Osteoblast (primary cell): ENCODE measurements around the gene TRMT2A. TPM values are rescaled to one million over a fixed set of nuclear protein-coding genes. Genes with fewer than 3 reads are reported as not detected.
"Not testable (repeated sequence)": the region's sequence is repeated elsewhere in the genome, so short reads cannot be mapped to it uniquely, and the experiment has no call there.

Source experiments
- DNase-seq: peaks from one replicate; pipeline ENCODE4 v3.0.0; 2011; ENCODE audit warnings: low spot score, mixed read lengths; ENCODE audit not compliant: insufficient read length; ENCODE audit errors: missing footprints
- H2AFZ ChIP-seq: 2 replicates; pipeline ENCODE4 v1.6.0; 2011; ENCODE audit warnings: mild to moderate bottlenecking, low read length
- H3K27ac ChIP-seq: 2 replicates; pipeline ENCODE4 v1.5.1; 2011; ENCODE audit warnings: mild to moderate bottlenecking, low read depth, low read length, moderate library complexity
- H3K27me3 ChIP-seq: 2 replicates; pipeline ENCODE4 v1.6.0; 2012; ENCODE audit warnings: mild to moderate bottlenecking, control low read depth, inconsistent platforms, low read length, moderate library complexity; ENCODE audit not compliant: insufficient read depth
- H3K36me3 ChIP-seq: 2 replicates; pipeline ENCODE4 v1.5.1; 2011; ENCODE audit warnings: mild to moderate bottlenecking, low read length, control low read depth, moderate library complexity; ENCODE audit not compliant: insufficient read depth
- H3K4me1 ChIP-seq: 2 replicates; pipeline ENCODE4 v1.5.1; 2011; ENCODE audit warnings: mild to moderate bottlenecking, low read length, control low read depth, moderate library complexity; ENCODE audit not compliant: insufficient read depth
- H3K4me2 ChIP-seq: 2 replicates; pipeline ENCODE4 v1.6.0; 2011; ENCODE audit warnings: mild to moderate bottlenecking, low read length; ENCODE audit not compliant: insufficient read depth
- H3K4me3 ChIP-seq: fragments of 200-600 bp; sonication (generic); 3 replicates; pipeline ENCODE4 v1.5.1; 2012; ENCODE audit warnings: mild to moderate bottlenecking, low read length, inconsistent platforms; ENCODE audit not compliant: insufficient read depth
- H3K79me2 ChIP-seq: 2 replicates; pipeline ENCODE4 v1.6.0; 2012; ENCODE audit warnings: mild to moderate bottlenecking, low read length, control low read depth, inconsistent platforms; ENCODE audit not compliant: insufficient read depth
- H3K9me3 ChIP-seq: 2 replicates; pipeline ENCODE4 v1.5.1; 2011; ENCODE audit warnings: low read depth, low read length, control low read depth
- H4K20me1 ChIP-seq: 2 replicates; pipeline ENCODE4 v1.6.0; 2012; ENCODE audit warnings: mild to moderate bottlenecking, low read length, control low read depth; ENCODE audit not compliant: insufficient read depth
- total RNA-seq: library from RNA; depleted of rRNA; stranded (reverse); fragments of >200 nt; gene quantifications from 2 replicates; pipeline ENCODE4 v1.2.3, GENCODE V29; 2012
- TF ChIP-seq, protein P1 (sequence below): IDR thresholded peaks from 2 replicates; pipeline ENCODE4 v1.5.1; 2011; ENCODE audit warnings: mild to moderate bottlenecking, low read depth, low read length, moderate library complexity; ENCODE audit errors: extremely low read depth

The TRMT2A gene
- total RNA-seq, 1 donor = 43.8 TPM

DNA sequence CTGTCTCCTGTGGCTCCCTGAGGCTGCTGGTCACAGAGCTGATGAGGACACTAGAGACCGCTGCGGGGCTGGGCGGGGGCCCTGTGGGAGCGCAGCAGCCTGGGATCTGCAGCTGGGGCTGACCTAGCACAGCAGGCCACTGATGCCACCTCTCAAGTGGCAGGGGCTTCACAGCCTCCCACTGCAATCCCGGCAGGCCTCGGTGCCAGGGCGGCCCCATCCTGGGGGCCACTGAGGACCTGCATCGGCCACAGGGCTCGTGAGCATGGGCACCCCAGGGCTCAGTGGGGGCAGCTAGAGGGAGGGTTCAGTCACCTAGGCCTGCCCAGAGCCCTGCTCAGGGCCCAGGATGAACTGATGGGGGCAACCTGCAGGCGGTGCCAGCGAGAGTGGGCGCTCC lies 48.4 kb upstream of the TRMT2A start:
- H3K27me3 ChIP-seq = no peaks in the 10 kb centered on the region
- no peak overlapping the region for H3K4me2 ChIP-seq
- H4K20me1 ChIP-seq = no peaks in the 10 kb centered on the region
- H2AFZ ChIP-seq = no peak overlapping the region
- no peaks in the 10 kb centered on the region for H3K79me2 ChIP-seq
- TF ChIP-seq, protein P1, sequence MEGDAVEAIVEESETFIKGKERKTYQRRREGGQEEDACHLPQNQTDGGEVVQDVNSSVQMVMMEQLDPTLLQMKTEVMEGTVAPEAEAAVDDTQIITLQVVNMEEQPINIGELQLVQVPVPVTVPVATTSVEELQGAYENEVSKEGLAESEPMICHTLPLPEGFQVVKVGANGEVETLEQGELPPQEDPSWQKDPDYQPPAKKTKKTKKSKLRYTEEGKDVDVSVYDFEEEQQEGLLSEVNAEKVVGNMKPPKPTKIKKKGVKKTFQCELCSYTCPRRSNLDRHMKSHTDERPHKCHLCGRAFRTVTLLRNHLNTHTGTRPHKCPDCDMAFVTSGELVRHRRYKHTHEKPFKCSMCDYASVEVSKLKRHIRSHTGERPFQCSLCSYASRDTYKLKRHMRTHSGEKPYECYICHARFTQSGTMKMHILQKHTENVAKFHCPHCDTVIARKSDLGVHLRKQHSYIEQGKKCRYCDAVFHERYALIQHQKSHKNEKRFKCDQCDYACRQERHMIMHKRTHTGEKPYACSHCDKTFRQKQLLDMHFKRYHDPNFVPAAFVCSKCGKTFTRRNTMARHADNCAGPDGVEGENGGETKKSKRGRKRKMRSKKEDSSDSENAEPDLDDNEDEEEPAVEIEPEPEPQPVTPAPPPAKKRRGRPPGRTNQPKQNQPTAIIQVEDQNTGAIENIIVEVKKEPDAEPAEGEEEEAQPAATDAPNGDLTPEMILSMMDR = no peak
- H3K4me3 ChIP-seq = no peak overlapping the region
- DNase-seq = no peak
- H3K9me3 ChIP-seq = no peaks in the 10 kb centered on the region
- no peaks in the 10 kb centered on the region for H3K4me1 ChIP-seq
- H3K27ac ChIP-seq = no peak overlapping the region
- no peaks in the 10 kb centered on the region for H3K36me3 ChIP-seq

DNA sequence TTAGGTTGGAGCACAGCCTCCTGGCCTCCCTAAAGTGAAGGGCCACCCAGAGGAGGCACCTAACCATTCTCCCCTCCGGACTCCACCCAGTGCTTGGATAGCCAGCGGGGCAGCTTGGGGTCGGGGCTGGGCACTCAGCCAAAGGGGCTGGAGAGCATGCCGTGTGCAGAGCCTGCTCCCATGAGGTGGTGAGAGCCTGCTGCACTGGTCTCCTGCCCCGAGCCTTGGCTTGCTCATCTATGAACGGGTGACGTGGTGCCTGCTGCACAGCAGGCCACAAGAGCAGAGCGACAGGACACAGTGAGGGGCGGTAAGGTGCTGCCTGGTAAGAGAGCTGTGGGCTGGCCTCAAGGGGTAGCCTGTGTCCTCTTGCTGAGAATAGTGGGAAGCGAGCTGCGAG lies 47.8 kb upstream of the TRMT2A start:
- no peak overlapping the region for H3K4me2 ChIP-seq
- H3K27me3 ChIP-seq = no peaks in the 10 kb centered on the region
- DNase-seq = no peak
- no peaks in the 10 kb centered on the region for H3K9me3 ChIP-seq
- no peaks in the 10 kb centered on the region for H4K20me1 ChIP-seq
- TF ChIP-seq, protein P1 = no peak
- H3K4me3 ChIP-seq = no peak overlapping the region
- no peaks in the 10 kb centered on the region for H3K79me2 ChIP-seq
- no peaks in the 10 kb centered on the region for H3K4me1 ChIP-seq
- no peaks in the 10 kb centered on the region for H3K36me3 ChIP-seq
- no peak overlapping the region for H3K27ac ChIP-seq
- H2AFZ ChIP-seq = no peak overlapping the region

DNA sequence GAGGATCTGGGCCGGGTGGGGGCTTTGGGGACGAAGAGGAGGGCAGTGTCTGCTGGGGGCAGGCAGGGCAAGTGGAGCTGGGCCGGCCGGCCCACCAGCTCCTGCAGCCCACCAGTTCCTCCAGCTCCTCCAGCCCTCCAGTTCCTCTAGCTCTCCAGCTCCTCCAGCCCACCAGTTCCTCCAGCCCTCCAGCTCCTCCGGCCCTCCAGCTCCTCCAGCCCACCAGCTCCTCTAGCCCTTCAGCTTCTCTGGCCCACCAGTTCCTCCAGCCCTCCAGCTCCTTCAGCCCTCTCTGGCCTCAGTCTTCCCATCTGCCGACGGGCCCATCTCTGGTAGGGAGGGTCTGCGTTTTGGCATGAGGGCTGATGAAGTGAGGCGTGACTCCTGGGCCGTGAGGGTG lies 43.0 kb upstream of the TRMT2A start:
- Histone ChIP-seq H3K4me3 (no peak overlapping the region), H3K4me2 (no peak overlapping the region), H3K27me3 (no peaks in the 10 kb centered on the region), H3K27ac (no peak overlapping the region), H4K20me1 (peaks cover 10% of the 10 kb centered on the region), H3K36me3 (no peaks in the 10 kb centered on the region), H3K4me1 (no peaks in the 10 kb centered on the region), H3K79me2 (no peaks in the 10 kb centered on the region), H3K9me3 (no peaks in the 10 kb centered on the region), H2AFZ (no peak overlapping the region)
- no peak for DNase-seq
- TF ChIP-seq, protein P1 = no peak

DNA sequence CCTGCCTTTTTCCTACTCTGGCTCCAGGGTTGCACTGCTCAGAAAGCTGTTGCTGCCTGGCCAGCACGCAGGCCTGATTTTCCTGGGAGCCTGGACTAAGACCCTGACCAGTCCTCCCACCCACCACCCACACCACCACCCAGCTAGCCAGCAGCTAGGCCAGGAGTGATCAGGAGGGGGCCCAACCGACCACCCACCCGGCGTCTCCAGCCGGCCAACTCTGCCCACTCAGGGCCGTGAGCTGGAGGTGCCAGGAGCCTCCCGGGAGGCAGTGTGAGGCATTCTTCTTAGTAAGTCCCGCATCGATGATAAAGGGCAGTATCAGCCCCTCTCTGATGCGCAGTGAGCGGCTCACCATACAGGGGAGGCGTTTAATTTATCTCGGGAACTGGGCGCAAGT lies 42.5 kb upstream of the TRMT2A start:
- H3K36me3 ChIP-seq, H2AFZ ChIP-seq, H3K27ac ChIP-seq, H3K9me3 ChIP-seq, H3K79me2 ChIP-seq, H3K4me1 ChIP-seq, H3K4me2 ChIP-seq, H3K4me3 ChIP-seq, H3K27me3 ChIP-seq, DNase-seq: not testable (repeated sequence)
- peaks cover 10% of the 10 kb centered on the region for H4K20me1 ChIP-seq
